Spleen (tissue), 11 donors: ENCODE measurements around the gene PRDM16. TPM values are rescaled to one million over a fixed set of nuclear protein-coding genes. Genes with fewer than 3 reads are reported as not detected.
A peak's percentile ranks its signal among the peaks of the same experiment; 100 is the strongest.

Experiments used
- DNase-seq: peaks from one replicate; pipeline ENCODE4 v3.0.0-alpha.2; 2020
- H3K27ac ChIP-seq, 8 donors: fragments of 200-600 bp; sonication (generic) in 7 of 8; 1 replicate in 4 of 8; 2 replicates in 4 of 8; pipeline versions ENCODE4 v1.5.0 to v1.8.0; 2016 to 2021; ENCODE audit warnings: inconsistent platforms in 4 of 8, mild to moderate bottlenecking in 4 of 8, moderate library complexity in 1 of 8
- H3K27me3 ChIP-seq, 7 donors: fragments of 200-600 bp; sonication (generic) in 6 of 7; replicated peaks in 1 of 7; 1 replicate in 4 of 7; 2 replicates in 3 of 7; pipeline versions ENCODE4 v1.5.0 to v1.8.0; 2016 to 2021; ENCODE audit warnings: inconsistent platforms in 3 of 7, mild to moderate bottlenecking in 1 of 7
- H3K36me3 ChIP-seq, 6 donors: fragments of 200-600 bp; sonication (generic) in 5 of 6; 1 replicate in 4 of 6; 2 replicates in 2 of 6; pipeline versions ENCODE4 v1.5.0 to v1.8.0; 2016 to 2021; ENCODE audit warnings: inconsistent platforms in 2 of 6
- H3K4me1 ChIP-seq, 6 donors: fragments of 200-600 bp; sonication (generic) in 5 of 6; 1 replicate in 3 of 6; 2 replicates in 3 of 6; pipeline versions ENCODE4 v1.5.0 to v1.8.0; 2016 to 2021; ENCODE audit warnings: inconsistent platforms in 3 of 6
- H3K4me3 ChIP-seq, 8 donors: fragments of 200-600 bp; sonication (generic) in 7 of 8; 1 replicate in 4 of 8; 2 replicates in 4 of 8; pipeline versions ENCODE4 v1.5.0 to v1.8.0; 2016 to 2021; ENCODE audit warnings: inconsistent platforms in 4 of 8, mild to moderate bottlenecking in 4 of 8, moderate library complexity in 2 of 8
- H3K9me3 ChIP-seq, 8 donors: fragments of 200-600 bp; sonication (generic) in 7 of 8; 1 replicate in 4 of 8; 2 replicates in 4 of 8; pipeline versions ENCODE4 v1.5.0 to v1.8.0; 2016 to 2021; ENCODE audit warnings: inconsistent platforms in 4 of 8
- POLR2A ChIP-seq, 3 donors: fragments of 450-650 bp; IDR thresholded peaks; one replicate each; pipeline ENCODE4 v1.5.1; 2017; ENCODE audit warnings: antibody characterized with exemption in 3 of 3, mild to moderate bottlenecking in 1 of 3
- POLR2AphosphoS5 ChIP-seq, 3 donors: sonication (generic); formaldehyde crosslinking; IDR thresholded peaks; one replicate each; pipeline ENCODE4 v1.5.1; 2017; ENCODE audit warnings: antibody characterized with exemption in 3 of 3
- WGBS, 5 donors: extraction: QIAGEN DNeasy Blood & Tissue Kit in 3 of 5; methylation state at CpG; one replicate each; pipeline versions ENCODE4 v1.1.5 to v1.1.7; 2013 to 2018; 5-methylcytosine and 5-hydroxymethylcytosine counted together
- intact Hi-C: fragments of 100-400 bp; cut with DNase I; formaldehyde crosslinking; loops from one replicate; pipeline ENCODE4 v1.15.0; 2023; ENCODE audit warnings: low total_unique reads
- polyA plus RNA-seq, 3 donors: library from polyadenylated mRNA; stranded (reverse); fragments of 200-250 nt; gene quantifications; one replicate each; pipeline ENCODE4 v1.2.1, GENCODE V29; 2013
- total RNA-seq, 7 donors: library from RNA; depleted of rRNA in 3 of 7; stranded (reverse); fragments of >200 nt in 3 of 7; fragmentation: NEBNext Ultra II Directional in 4 of 7; extraction: Animal tissue kit (Norgen Biotek cat#: 25700) in 4 of 7; gene quantifications; one replicate each; pipeline versions ENCODE4 v1.1.0 to v1.2.1, GENCODE V29; 2016 to 2021
- TF ChIP-seq, protein P1 (sequence below), 11 experiments: fragments of 200-600 bp in 7 of 11; fragments of 450-650 bp in 4 of 11; sonication (generic) in 4 of 11; IDR thresholded peaks in 8 of 11; conservative IDR thresholded peaks in 3 of 11; 1 replicate in 7 of 11; 2 replicates in 4 of 11; pipeline versions ENCODE4 v1.4.0 to v1.8.0; 2016 to 2021; ENCODE audit warnings: antibody characterized with exemption in 11 of 11, inconsistent platforms in 4 of 11, mild to moderate bottlenecking in 1 of 11
- donor health status: healthy with polysubstance abuse.
- donor health status: DM: no; HTN: no; CAD: no; lungs with moderate emphysema.
- donor health status: DM: no; HTN: no; CAD: no.
- donor health status: Bipolar disorder and iron deficiency.
- donor health status: healthy.
- donor health status: DM: no; HTN: no; CAD: no.
- donor health status: DM: yes; HTN: yes; CAD: no.

PRDM16 gene
- total and polyA plus RNA-seq, 10 donors, result 0.43 to 3.2 (median 1.4) TPM

DNA sequence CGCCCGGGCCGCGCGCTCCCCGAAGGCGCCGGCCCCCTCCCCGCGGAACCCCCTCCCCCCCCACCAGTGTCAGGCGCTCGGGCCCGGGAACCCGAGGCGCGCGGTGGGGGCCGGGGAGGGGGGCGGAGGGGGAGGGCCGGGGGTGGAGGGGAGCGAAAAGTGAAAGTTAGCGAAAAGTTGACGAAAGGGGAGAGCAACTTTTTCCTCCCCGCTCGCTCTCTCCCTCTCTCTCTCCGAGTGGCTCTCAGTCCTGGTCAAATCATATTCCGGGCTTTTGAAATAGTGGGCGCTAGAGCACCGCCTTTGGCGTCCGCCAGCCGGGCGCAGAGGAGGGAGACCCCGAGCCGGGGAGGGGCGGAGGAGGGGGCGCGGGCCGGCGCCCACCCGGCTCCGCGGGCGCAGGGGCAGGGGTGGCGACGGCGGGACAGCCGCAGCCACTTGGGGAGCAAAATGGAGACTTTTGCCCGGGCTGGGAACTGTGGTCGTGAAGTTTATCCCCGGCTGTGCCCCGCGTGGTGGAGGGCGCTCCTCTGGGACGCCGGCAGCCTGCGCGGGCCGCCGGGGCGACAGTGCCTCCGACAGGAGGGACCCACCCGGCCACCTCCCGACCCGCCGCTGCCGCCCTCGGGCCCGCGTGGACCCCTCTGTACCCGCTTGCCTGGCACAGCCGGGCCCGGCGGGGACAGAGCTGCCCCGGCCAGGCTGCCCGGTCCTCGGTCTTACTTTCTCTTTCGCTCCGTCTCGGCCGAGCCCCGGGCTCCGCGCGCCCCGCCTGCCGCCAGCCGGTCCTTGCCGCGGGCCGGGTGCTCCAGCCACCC is 697 bp downstream of the PRDM16 start:
- no peaks in the 10 kb centered on the region for H3K36me3 ChIP-seq
- intact Hi-C loops, result no loop called here
- no peaks in the 10 kb centered on the region for H3K9me3 ChIP-seq
- 0 to 6% (median 1%) methylated on average over 36 to 85 of the region's 91 CpGs for WGBS, 5 donors
- peaks cover 0 to 99% (median 89%) of the 10 kb centered on the region in 7 donors for H3K27me3 ChIP-seq
- DNase-seq, result peak; percentile 67
- H3K27ac ChIP-seq, result peak overlapping the region in 6 of 8 donors; percentile 0 to 78 (median 63)
- peak overlapping the region; percentile 55 to 85 (median 72) for H3K4me3 ChIP-seq
- H3K4me1 ChIP-seq, result peaks cover 4 to 55% (median 39%) of the 10 kb centered on the region in 6 donors
- TF ChIP-seq POLR2A (IDR thresholded peaks at IDR 0.05) (no peak), POLR2AphosphoS5 (IDR thresholded peaks at IDR 0.05) (no peak)
- TF ChIP-seq, protein P1, sequence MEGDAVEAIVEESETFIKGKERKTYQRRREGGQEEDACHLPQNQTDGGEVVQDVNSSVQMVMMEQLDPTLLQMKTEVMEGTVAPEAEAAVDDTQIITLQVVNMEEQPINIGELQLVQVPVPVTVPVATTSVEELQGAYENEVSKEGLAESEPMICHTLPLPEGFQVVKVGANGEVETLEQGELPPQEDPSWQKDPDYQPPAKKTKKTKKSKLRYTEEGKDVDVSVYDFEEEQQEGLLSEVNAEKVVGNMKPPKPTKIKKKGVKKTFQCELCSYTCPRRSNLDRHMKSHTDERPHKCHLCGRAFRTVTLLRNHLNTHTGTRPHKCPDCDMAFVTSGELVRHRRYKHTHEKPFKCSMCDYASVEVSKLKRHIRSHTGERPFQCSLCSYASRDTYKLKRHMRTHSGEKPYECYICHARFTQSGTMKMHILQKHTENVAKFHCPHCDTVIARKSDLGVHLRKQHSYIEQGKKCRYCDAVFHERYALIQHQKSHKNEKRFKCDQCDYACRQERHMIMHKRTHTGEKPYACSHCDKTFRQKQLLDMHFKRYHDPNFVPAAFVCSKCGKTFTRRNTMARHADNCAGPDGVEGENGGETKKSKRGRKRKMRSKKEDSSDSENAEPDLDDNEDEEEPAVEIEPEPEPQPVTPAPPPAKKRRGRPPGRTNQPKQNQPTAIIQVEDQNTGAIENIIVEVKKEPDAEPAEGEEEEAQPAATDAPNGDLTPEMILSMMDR (IDR thresholded peaks at IDR 0.05 in 8 of 11, conservative IDR thresholded peaks at IDR 0.05 in 3 of 11), result peak in 1 of 11 experiments; percentile 6

DNA sequence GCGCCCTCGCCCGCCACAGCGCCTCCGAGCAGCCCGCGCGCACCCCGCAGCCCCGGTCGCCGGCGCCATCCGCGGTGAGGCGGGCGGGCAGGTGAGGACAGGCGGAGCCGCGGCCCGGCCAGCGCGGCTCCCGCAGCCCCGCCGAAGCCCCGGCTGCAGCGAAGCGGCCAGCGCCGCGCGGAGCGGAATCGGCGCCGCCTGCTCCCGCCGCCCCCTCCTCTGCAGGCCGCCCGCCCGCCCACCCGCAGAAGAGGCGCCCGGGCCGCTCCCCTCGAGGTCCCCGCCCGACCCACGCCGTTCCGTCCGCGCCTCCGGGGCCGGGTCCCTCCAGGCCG is 1.3 kb downstream of the PRDM16 start:
- H3K4me3 ChIP-seq, result peak overlapping the region; percentile 55 to 85 (median 72)
- TF ChIP-seq POLR2A (IDR thresholded peaks at IDR 0.05), result no peak
- no peak for TF ChIP-seq POLR2AphosphoS5 (IDR thresholded peaks at IDR 0.05)
- TF ChIP-seq, protein P1 (IDR thresholded peaks at IDR 0.05 in 8 of 11, conservative IDR thresholded peaks at IDR 0.05 in 3 of 11), result no peak
- H3K27ac ChIP-seq, result peak overlapping the region in 2 of 8 donors; percentile 63 to 78
- DNase-seq, result no peak
- H3K4me1 ChIP-seq, result peaks cover 4 to 55% (median 39%) of the 10 kb centered on the region in 6 donors
- H3K36me3 ChIP-seq, result no peaks in the 10 kb centered on the region
- 0 to 3% (median 2%) methylated on average over 2 to 57 of the region's 57 CpGs for WGBS, 5 donors
- H3K9me3 ChIP-seq, result no peaks in the 10 kb centered on the region
- intact Hi-C loops, result no loop called here
- peaks cover 0 to 98% (median 88%) of the 10 kb centered on the region in 7 donors for H3K27me3 ChIP-seq

DNA sequence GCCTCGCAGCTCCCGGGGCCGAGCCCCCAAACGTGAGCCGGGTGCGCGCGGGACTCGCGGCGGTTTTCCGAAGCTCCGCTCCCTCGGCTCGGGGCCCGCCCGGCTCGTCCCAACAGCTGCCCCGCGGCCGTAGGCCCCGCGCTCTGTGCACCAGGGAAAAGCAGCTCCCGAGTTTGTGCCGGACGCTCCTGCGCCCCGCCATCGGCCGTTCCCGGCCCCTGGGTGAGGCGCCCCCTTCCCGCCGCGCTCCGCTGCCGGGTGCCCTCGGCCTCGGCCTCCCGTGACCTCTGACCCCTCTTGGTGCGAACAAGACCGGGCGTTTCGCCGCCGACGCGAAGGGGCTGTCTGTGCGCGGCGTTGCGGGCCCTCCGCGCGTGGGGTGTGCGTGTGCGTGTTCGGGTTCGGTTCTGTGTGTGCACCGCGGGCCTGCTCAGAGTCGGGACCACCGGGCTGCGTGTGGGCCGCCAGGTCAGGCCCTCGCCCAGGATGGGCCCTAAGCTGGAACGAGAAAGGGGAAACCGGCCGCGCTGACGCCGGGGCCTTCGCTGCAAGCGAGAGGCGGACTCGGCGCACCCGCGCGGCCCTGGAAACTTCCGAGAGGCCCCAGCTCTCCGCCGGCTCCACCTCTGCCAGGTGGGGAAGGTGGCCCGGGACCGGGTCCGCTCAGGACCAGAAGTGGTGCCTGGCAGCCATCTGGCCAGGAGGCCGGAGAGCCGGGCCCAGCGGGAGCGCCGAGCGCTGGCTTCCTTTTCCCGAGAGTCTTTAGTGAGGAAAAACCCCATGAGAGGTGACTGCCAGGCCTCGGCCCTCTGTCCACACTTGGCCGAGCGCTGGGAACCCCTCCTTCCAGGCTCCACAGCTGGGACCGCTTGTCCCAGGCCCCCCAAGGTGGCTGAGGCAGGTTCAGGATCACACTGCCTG is 1.9 kb downstream of the PRDM16 start:
- Histone ChIP-seq H3K36me3 (no peaks in the 10 kb centered on the region), H3K4me3 (peak overlapping the region; percentile 4 to 85 (median 71)), H3K27ac (peak overlapping the region in 1 of 8 donors; percentile 24), H3K27me3 (peaks cover 0 to 98% (median 85%) of the 10 kb centered on the region in 7 donors), H3K4me1 (peaks cover 4 to 55% (median 39%) of the 10 kb centered on the region in 6 donors), H3K9me3 (no peaks in the 10 kb centered on the region)
- peak; percentile 62 for DNase-seq
- intact Hi-C loops, result no loop called here
- WGBS, 5 donors, result 11 to 38% (median 14%) methylated on average over 19 to 97 of the region's 97 CpGs
- TF ChIP-seq POLR2A (IDR thresholded peaks at IDR 0.05) (no peak), POLR2AphosphoS5 (IDR thresholded peaks at IDR 0.05) (no peak)
- TF ChIP-seq, protein P1 (IDR thresholded peaks at IDR 0.05 in 8 of 11, conservative IDR thresholded peaks at IDR 0.05 in 3 of 11), result no peak
